CD4-positive, alpha-beta T cell (primary cell): Measurements from ENCODE around the gene CDC42. TPM values are rescaled to one million over a fixed set of nuclear protein-coding genes. Genes with fewer than 3 reads are reported as not detected.

ENCODE experiments used
- ATAC-seq: fragments of 200-7000 bp; cut with Tn5 transposase; one replicate; pipeline ENCODE4 v1.10.0; 2022; ENCODE audit warnings: mild to moderate bottlenecking; ENCODE audit not compliant: poor library complexity
- CTCF ChIA-PET: fragments of 350-600 bp; sonication (Branson Sonifier 250); formaldehyde crosslinking; loops from one replicate; lab custom pipeline; 2021; ENCODE audit warnings: antibody characterized with exemption, inconsistent platforms; lab: Charles Lee
- POLR2A ChIA-PET: fragments of 350-600 bp; sonication (Branson Sonifier 250); formaldehyde crosslinking; loops from one replicate; lab custom pipeline; 2021; ENCODE audit warnings: antibody characterized with exemption, inconsistent platforms; lab: Charles Lee
- DNase-seq, 14 experiments: peaks; one replicate each; pipeline ENCODE4 v3.0.0-alpha.2; 2013 to 2020; ENCODE audit warnings: mixed read lengths in 2 of 14
- H3K27ac ChIP-seq, 2 donors: one replicate each; pipeline versions ENCODE4 v1.5.1 to v1.7.0; 2013; ENCODE audit warnings: low read length in 2 of 2, low read depth in 1 of 2, mild to moderate bottlenecking in 1 of 2
- H3K27me3 ChIP-seq, 2 experiments: 1 replicate in 1 of 2; 2 replicates in 1 of 2; pipeline versions ENCODE4 v1.6.1 to v1.7.0; 2013; ENCODE audit warnings: low read length in 2 of 2, control low read depth in 1 of 2, mild to moderate bottlenecking in 1 of 2, moderate library complexity in 1 of 2; ENCODE audit not compliant: insufficient read depth in 2 of 2, control insufficient read depth in 1 of 2
- H3K36me3 ChIP-seq: one replicate; pipeline ENCODE4 v1.6.1; 2013; ENCODE audit warnings: low read length, control low read depth; ENCODE audit not compliant: insufficient read depth
- H3K4me1 ChIP-seq: one replicate; pipeline ENCODE4 v1.6.1; 2013; ENCODE audit warnings: low read length, control low read depth; ENCODE audit not compliant: insufficient read depth
- H3K4me3 ChIP-seq: one replicate; pipeline ENCODE4 v1.5.1; 2013; ENCODE audit warnings: mild to moderate bottlenecking, low read length, moderate library complexity
- H3K9me3 ChIP-seq, 2 experiments: 1 replicate in 1 of 2; 2 replicates in 1 of 2; pipeline versions ENCODE4 v1.6.1 to v1.7.0; 2013; ENCODE audit warnings: low read length in 2 of 2, mild to moderate bottlenecking in 2 of 2, control low read depth in 1 of 2, moderate library complexity in 1 of 2; ENCODE audit not compliant: control insufficient read depth in 1 of 2, insufficient read depth in 1 of 2
- H3K27ac Mint-ChIP-seq: one replicate; pipeline ENCODE4 v1.8.0; 2020; ENCODE audit warnings: mixed read lengths
- H3K27me3 Mint-ChIP-seq: one replicate; pipeline ENCODE4 v1.8.0; 2021; ENCODE audit warnings: mixed read lengths
- H3K36me3 Mint-ChIP-seq: one replicate; pipeline ENCODE4 v1.8.0; 2021; ENCODE audit warnings: low read depth, mixed read lengths
- H3K4me1 Mint-ChIP-seq: one replicate; pipeline ENCODE4 v1.8.0; 2021; ENCODE audit warnings: low read depth, mixed read lengths
- H3K4me3 Mint-ChIP-seq: one replicate; pipeline ENCODE4 v1.8.0; 2020; ENCODE audit warnings: mild to moderate bottlenecking, mixed read lengths
- H3K9me3 Mint-ChIP-seq: one replicate; pipeline ENCODE4 v1.8.0; 2020; ENCODE audit warnings: mixed read lengths
- CTCF ChIP-seq: fragments of 200-600 bp; IDR thresholded peaks from one replicate; pipeline ENCODE4 v1.8.0; 2022; ENCODE audit warnings: antibody characterized with exemption, mild to moderate bottlenecking
- intact Hi-C, 2 experiments: fragments of 100-400 bp; cut with DNase I in 1 of 2; cut with micrococcal nuclease in 1 of 2; formaldehyde crosslinking; loops; one replicate each; pipeline versions ENCODE4 v1.15.1 to v1.9.0; 2023 to 2025; cut with DNase I, micrococcal nuclease
- total RNA-seq, 174 experiments: library from RNA in 2 of 174; stranded (reverse) in 2 of 174; gene quantifications; one replicate each; pipeline ENCODE4 v1.2.3 and lab custom pipeline; 2021 to 2026

The CDC42 gene
- total RNA-seq, 2 experiments from 2014 or later, result 375 to 379 TPM

- Histone ChIP-seq H3K4me3 (no peak overlapping the region), H3K27ac (no peak overlapping the region), H3K9me3 (no peaks in the 10 kb centered on the region), H3K27me3 (no peaks in the 10 kb centered on the region), H3K36me3 (peaks cover 8% of the 10 kb centered on the region), H3K4me1 (no peaks in the 10 kb centered on the region)
- POLR2A ChIA-PET, result interaction anchor here (1.4 kb wide), 1 partner anchor 13 kb away, joined by 6 read pairs; no protein-coding TSS in a partner anchor
- Mint-ChIP-seq H3K27ac (peak overlapping the region; percentile 55), H3K9me3 (no peaks in the 10 kb centered on the region), H3K36me3 (peaks cover 5% of the 10 kb centered on the region), H3K4me3 (no peak overlapping the region), H3K27me3 (no peaks in the 10 kb centered on the region), H3K4me1 (no peaks in the 10 kb centered on the region)
- ATAC-seq, result no peak
- no peak for DNase-seq
- TF ChIP-seq CTCF, result no peak
- CTCF ChIA-PET, result no interaction called here
- intact Hi-C loops, result no loop called here
These were observed 71.4 kb downstream of the CDC42 start for GRCh38 chr1:22123901-22124404.

- Histone ChIP-seq H3K27ac (no peak overlapping the region), H3K27me3 (no peaks in the 10 kb centered on the region), H3K4me1 (no peaks in the 10 kb centered on the region), H3K9me3 (no peaks in the 10 kb centered on the region), H3K36me3 (peaks cover 2% of the 10 kb centered on the region), H3K4me3 (no peak overlapping the region)
- H3K27me3 Mint-ChIP-seq, result no peaks in the 10 kb centered on the region
- no peak overlapping the region for H3K4me3 Mint-ChIP-seq
- no peaks in the 10 kb centered on the region for H3K4me1 Mint-ChIP-seq
- POLR2A ChIA-PET, result no interaction called here
- H3K36me3 Mint-ChIP-seq, result peaks cover under 1% of the 10 kb centered on the region
- no peak overlapping the region for H3K27ac Mint-ChIP-seq
- ATAC-seq, result no peak
- CTCF ChIA-PET, result no interaction called here
- no peaks in the 10 kb centered on the region for H3K9me3 Mint-ChIP-seq
- TF ChIP-seq CTCF, result no peak
- intact Hi-C loops, result no loop called here
- no peak for DNase-seq
These were observed 72.2 kb downstream of the CDC42 start for GRCh38 chr1:22124592-22125229.

DNA sequence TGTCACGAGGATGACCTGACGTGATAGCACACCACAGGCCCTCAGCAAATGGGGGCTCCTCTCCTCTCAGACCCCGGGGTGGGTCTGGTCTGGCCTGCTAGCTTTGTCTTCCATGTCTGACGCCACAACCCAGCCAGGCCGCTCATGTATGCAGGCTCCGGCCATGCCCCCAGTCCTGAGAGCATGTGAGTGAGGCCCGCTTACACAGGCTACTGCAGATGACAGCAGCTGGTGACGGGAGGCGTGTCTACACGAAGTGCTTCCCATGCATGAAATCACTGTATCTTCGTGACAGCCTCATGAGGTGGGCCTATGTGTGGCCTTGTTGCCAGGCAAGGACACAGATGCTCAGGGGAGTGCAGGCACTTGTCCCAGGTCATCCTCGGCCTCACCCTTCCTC, 74.0 kb downstream of the CDC42 start:
- Mint-ChIP-seq H3K27me3 (no peaks in the 10 kb centered on the region), H3K4me1 (no peaks in the 10 kb centered on the region), H3K27ac (no peak overlapping the region), H3K36me3 (no peaks in the 10 kb centered on the region), H3K9me3 (no peaks in the 10 kb centered on the region), H3K4me3 (no peak overlapping the region)
- CTCF ChIA-PET, result no interaction called here
- DNase-seq, result no peak
- no peaks in the 10 kb centered on the region for H3K9me3 ChIP-seq
- no peaks in the 10 kb centered on the region for H3K27me3 ChIP-seq
- no peaks in the 10 kb centered on the region for H3K4me1 ChIP-seq
- intact Hi-C loops, result no loop called here
- TF ChIP-seq CTCF, result no peak
- H3K4me3 ChIP-seq, result no peak overlapping the region
- no peaks in the 10 kb centered on the region for H3K36me3 ChIP-seq
- POLR2A ChIA-PET, result no interaction called here
- no peak for ATAC-seq
- H3K27ac ChIP-seq, result no peak overlapping the region
